ENCODE data around the gene NUP214.

The NUP214 gene

GRCh38 chr9:131280660-131281059 is 155.3 kb downstream of the NUP214 start:
- DNase-seq = no peak

- DNase-seq = no peak
Observed at GRCh38 chr9:131281119-131281965, 156.0 kb downstream of the NUP214 start.

GRCh38 chr9:131282175-131282574 is 156.8 kb downstream of the NUP214 start:
- DNase-seq = no peak

GRCh38 chr9:131282688-131283422 is 157.5 kb downstream of the NUP214 start:
- no peak for DNase-seq
